Keratinocyte (primary cell): Measurements from ENCODE around the gene CALCOCO1.

Experiments
- EZH2 ChIP-seq: IDR thresholded peaks from one replicate; pipeline ENCODE4 v1.6.1; 2012; ENCODE audit warnings: inconsistent platforms, mild to moderate bottlenecking, low read length, moderate library complexity
- TF ChIP-seq, protein P1 (sequence below), 3 experiments: IDR thresholded peaks in 1 of 3; conservative IDR thresholded peaks in 1 of 3; optimal IDR thresholded peaks in 1 of 3; 2 replicates in 2 of 3; 3 replicates in 1 of 3; pipeline versions ENCODE3 to v1.5.1; 2011; ENCODE audit warnings: low read length in 3 of 3, mild to moderate bottlenecking in 3 of 3, moderate library complexity in 2 of 3, control low read depth in 1 of 3, inconsistent platforms in 1 of 3; ENCODE audit not compliant: insufficient read depth in 2 of 3; ENCODE audit errors: extremely low read depth in 1 of 3

DNA sequence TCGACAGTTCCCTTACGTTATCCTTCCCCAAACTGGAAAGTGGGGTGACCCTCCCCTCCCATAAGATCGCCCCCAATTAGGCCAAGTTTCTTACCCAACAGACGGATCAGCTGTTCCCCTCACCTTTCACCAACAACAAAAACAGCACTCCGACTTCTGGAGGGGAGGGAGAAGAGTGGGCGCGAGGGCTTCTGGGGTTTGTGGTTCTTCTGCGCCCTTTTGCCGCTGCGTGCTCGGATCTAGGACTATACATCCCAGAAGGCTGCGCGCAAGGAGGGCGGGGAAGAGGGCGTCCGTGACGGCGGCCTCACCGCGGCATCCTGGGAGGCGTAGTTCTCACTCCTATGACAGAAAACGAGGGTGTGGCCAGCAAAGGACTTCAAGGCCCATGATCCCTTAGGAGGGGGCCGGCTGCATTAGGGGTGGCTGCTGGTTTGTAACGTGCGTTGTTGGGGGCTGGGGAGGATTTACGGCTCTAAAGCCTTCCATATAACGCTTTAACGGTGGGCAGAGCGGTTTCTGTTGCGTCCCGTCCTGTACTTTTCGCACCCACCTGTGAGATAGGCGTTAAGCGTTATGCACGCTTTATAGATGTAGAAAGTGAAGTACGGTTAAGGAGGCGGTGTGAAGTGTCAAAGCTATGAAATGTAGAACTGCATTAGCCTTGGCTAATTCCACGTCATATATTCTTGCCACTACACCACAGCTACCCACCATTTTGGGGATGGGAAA, at the start of gene CALCOCO1:
- TF ChIP-seq, protein P1, sequence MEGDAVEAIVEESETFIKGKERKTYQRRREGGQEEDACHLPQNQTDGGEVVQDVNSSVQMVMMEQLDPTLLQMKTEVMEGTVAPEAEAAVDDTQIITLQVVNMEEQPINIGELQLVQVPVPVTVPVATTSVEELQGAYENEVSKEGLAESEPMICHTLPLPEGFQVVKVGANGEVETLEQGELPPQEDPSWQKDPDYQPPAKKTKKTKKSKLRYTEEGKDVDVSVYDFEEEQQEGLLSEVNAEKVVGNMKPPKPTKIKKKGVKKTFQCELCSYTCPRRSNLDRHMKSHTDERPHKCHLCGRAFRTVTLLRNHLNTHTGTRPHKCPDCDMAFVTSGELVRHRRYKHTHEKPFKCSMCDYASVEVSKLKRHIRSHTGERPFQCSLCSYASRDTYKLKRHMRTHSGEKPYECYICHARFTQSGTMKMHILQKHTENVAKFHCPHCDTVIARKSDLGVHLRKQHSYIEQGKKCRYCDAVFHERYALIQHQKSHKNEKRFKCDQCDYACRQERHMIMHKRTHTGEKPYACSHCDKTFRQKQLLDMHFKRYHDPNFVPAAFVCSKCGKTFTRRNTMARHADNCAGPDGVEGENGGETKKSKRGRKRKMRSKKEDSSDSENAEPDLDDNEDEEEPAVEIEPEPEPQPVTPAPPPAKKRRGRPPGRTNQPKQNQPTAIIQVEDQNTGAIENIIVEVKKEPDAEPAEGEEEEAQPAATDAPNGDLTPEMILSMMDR (optimal IDR thresholded peaks at IDR 0.05 in 1 of 3, IDR thresholded peaks at IDR 0.05 in 1 of 3, conservative IDR thresholded peaks at IDR 0.05 in 1 of 3; ENCODE audit: extremely low read depth in 1 of 3, insufficient read depth in 2 of 3, low read length in 3 of 3): no peak
- no peak for TF ChIP-seq EZH2
